OCI-M1 (cell line): Measurements from ENCODE around the gene MYO7B.
A peak's percentile ranks its signal among the peaks of the same experiment; 100 is the strongest.

Experiments
- DNase-seq: peaks from one replicate; lab custom pipeline; 2025; lab: John Stamatoyannopoulos, UW

MYO7B gene

DNA sequence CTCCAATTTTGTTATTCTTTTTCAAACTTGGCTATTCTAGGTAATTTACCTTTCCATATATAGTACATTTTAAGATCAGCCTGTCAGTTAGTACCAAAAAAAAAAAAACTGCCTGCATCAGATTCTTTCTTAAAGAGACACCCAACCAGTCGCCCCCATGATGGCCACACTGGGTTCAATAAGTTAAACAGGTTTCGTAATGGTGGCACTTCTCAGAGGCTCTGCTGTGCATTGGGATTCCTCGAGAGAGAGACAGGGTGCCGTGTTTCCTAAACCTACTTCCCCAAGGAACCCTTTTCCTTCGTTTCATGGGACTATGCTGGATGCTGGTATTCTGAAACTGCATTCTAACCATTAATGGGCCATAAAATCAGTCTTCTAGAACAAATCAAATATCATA is 37.4 kb downstream of the MYO7B start:
- DNase-seq = no peak

DNA sequence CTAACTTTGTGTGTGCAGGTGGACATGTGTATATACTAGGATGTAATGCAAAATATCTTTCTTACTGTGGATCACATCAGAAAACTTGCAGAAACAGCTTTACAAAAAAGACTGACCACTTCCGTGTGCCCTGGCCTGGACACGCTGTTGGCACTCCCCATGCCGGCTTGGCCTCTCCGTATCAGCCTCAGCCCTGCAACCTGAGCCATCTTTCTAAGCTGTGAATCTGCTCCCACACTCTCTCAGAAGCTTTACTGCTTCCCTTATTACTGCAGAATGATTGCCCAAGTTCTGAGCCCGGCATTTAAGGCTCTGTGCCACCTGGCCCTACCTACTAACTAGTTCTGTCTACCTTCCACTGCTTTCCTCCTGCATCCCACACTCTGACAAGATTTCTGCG is 37.8 kb downstream of the MYO7B start:
- DNase-seq = no peak

- DNase-seq = no peak
Observed at GRCh38 chr2:127573771-127574170, 38.3 kb downstream of the MYO7B start.

- DNase-seq = no peak
Observed at GRCh38 chr2:127574656-127575055, 39.2 kb downstream of the MYO7B start.

- peak; percentile 76 for DNase-seq
Observed at GRCh38 chr2:127575185-127575765, 39.8 kb downstream of the MYO7B start.

DNA sequence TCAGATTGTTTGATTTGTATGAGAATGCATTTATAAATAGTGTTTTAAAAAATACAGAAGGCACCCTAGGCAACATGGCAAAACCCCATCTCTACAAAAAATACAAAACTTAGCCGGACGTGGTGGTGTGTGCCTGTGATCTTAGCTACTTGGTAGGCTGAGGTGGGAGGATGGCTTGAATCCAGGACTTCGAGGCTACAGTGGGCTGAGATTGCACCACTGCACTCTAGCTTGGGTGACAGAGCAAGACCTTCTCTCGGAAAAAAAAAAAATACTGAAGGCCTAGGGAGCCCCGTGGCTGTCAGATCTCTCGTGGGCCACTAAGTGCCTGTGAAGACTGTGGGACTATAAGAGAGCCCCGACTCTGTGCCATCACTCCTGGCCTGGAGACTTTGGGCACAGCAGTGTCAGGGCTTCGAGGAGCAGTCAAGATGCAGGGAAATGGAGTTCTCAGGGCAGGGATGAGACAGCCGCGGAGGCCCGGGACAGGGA is 40.5 kb downstream of the MYO7B start:
- no peak for DNase-seq

- no peak for DNase-seq
Observed at GRCh38 chr2:127576433-127577207, 41.1 kb downstream of the MYO7B start.

- no peak for DNase-seq
Observed at GRCh38 chr2:127577208-127577475, 41.7 kb downstream of the MYO7B start.

DNA sequence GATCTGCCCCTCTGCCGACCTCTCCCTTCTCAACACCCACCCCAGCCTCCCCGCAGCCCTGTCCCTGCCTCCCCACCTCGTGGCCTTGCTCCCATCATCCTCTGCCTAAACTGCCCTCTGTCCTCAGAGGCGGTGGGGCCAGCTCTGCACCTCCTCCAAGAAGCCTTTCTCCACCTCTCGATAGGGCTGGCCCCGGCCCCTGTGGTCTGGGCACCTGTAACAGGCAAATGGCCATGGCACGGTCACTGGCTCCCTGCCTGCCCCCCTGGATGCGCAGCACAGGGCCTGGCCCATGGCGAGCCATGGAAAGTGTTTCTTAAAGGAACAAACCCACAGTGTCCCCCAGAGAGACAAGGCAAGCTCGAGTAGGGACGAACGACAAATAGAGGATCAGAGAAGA is 42.0 kb downstream of the MYO7B start:
- DNase-seq = no peak

DNA sequence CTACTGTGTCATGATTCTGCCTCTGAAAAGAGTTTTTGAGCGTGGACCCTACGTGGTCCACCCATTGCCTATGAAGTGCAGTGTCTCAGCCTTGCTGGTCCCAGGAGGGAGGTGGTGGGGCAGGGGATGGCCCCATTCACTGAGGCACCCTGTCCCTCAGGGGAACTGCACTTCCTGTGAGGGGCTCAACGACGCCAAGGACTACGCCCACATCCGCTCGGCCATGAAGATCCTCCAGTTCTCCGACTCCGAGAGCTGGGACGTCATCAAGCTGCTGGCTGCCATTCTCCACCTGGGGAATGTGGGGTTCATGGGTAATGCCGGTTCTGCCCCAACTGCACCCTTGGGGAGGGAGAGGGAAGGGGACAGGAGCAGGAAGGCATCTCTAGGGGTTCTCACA is 42.5 kb downstream of the MYO7B start:
- DNase-seq = no peak

DNA sequence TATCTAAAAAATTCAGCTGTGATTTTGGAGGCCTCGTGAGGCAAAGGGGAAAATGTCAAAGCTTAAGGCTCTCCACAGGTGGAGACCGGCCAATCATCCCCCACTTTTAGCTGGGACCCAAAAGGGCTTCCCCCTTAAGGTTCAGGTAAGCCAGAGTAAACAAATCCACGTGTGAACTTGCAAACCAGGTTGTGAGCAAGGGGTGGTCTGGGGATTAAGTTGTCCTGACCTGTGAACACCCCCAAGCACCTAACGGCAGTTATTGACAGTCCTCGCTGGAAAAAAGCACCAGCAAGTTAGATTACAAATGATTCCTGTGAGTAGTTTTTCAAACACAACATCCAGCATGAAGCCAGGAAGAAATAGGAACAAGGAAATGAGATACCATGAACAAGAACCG is 42.9 kb downstream of the MYO7B start:
- DNase-seq = no peak

GRCh38 chr2:127579231-127579630 is 43.7 kb downstream of the MYO7B start:
- no peak for DNase-seq

GRCh38 chr2:127580167-127581049 is 44.9 kb downstream of the MYO7B start:
- no peak for DNase-seq

DNA sequence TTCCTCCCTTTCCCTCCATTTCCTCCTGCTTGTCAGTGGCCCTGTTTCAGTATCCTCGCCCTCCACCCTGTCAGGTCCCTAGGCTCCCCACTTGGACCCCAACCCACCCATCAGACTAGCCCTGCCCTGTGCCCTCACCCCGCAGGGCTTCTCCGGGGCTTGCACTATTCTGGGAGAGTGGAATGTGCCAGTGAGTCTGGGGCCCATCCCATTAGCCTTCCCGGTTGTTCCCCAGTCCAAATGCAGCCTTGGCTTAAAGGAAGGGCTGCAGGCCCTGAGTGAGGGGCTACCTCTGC is 45.5 kb downstream of the MYO7B start:
- no peak for DNase-seq

DNA sequence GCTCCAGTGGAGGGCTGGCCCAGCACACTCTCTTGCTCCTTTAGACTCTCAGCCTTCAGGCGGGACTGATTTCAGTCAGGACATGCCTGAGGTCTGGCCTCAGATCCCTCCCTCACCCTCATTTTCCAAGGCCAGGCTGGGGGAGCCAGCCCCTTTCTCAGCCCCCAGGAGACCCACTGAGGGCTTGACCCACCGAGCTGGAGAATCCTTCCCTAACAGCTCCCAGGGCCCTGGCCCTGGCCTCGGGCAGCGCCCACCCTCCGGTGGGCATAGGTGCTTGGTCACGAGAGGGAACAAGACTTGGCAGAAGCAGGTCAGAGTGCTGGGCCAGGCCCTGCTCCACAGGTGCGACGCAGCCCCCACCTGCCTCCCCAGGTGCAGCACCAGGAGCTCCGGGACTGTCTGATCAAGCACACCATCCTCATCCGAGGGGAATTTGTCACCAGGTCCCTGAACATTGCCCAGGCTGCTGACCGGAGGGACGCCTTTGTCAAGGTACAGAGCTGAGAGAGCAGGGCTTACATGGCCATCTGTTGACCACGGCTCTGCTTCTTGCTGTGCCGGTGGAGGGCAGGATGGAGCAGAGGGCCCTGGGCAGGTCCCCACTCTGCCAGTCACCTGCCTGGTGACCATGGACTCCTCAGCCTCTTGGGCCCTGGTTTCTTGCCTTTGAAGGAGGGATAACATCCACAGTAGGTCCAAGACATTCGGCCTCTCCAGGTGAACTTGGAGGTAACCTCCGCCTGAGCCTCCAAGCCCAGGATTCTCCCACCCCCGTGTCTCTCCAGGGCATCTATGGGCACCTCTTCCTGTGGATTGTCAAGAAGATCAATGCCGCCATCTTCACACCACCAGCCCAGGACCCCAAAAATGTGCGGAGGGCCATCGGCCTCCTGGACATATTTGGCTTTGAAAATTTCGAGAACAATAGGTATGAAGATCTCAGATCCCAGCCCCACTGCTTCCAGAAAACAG is 46.3 kb downstream of the MYO7B start:
- no peak for DNase-seq

- DNase-seq = no peak
Observed at GRCh38 chr2:127582863-127583861, 47.7 kb downstream of the MYO7B start.

GRCh38 chr2:127584047-127584446 is 48.6 kb downstream of the MYO7B start:
- DNase-seq = no peak

DNA sequence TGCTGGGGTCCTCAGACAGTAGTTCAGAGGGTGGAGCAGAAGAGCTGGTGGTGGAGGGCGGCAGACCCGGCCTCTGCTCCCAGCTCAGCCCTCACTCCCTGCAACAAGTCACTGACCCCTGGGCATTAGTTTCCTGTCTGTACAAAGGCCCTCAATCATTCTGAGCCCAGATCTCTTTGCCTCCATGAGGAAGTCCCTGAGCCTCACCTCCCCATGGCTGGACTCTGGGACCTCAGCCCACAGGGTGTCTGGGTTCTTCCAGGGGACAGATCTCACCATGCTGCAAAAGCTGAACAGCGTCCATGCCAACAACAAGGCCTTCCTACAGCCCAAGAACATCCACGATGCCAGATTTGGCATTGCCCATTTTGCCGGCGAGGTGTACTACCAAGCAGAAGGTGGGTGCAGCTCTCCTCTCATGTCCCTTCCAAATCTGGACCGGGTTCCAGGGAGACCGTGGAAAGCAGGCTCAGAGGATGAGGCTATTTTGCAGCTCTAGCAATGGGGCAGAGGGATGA is 49.1 kb downstream of the MYO7B start:
- no peak for DNase-seq

- DNase-seq = no peak
Observed at GRCh38 chr2:127585270-127585807, 49.9 kb downstream of the MYO7B start.

GRCh38 chr2:127586136-127586535 is 50.7 kb downstream of the MYO7B start:
- no peak for DNase-seq
